ENCODE data around the gene ASGR2. TPM values are rescaled to one million over a fixed set of nuclear protein-coding genes. Genes with fewer than 3 reads are reported as not detected.
A peak's percentile ranks its signal among the peaks of the same experiment; 100 is the strongest.
"Not testable (repeated sequence)": the region's sequence is repeated elsewhere in the genome, so short reads cannot be mapped to it uniquely, and the experiment has no call there.

Gene ASGR2
- total and polyA plus RNA-seq, 2 of the 13 experiments (the other 11 are each of a cell fraction or from before 2014, with no cell fraction given) = 320 to 754 TPM

GRCh38 chr17:7088442-7088841 lies 26.2 kb downstream of the ASGR2 start (continued):
- TF ChIP-seq EP300 (IDR thresholded peaks at IDR 0.05; ENCODE audit: low read depth in 2 of 2, low read length in 2 of 2) (peak in 1 of 2 experiments; percentile 57; a peak in 1 of 4 replicates), EP300 (CRISPR knock-in tag; IDR thresholded peaks at IDR 0.05; ENCODE audit: borderline replicate concordance) (peak; percentile 35; the same call in 1 of the 2 replicates), CREM (IDR thresholded peaks at IDR 0.05) (peak; percentile 44; the same call in 1 of the 2 replicates), ZNF383 (CRISPR knock-in tag; IDR thresholded peaks at IDR 0.05; ENCODE audit: borderline replicate concordance) (0 out of 2 replicates have a peak, but pooled peaks have one; percentile 64), KAT8 (CRISPR knock-in tag; IDR thresholded peaks at IDR 0.05) (0 out of 2 replicates have a peak, but pooled peaks have one; percentile 43), ZNF652 (CRISPR knock-in tag; IDR thresholded peaks at IDR 0.05; ENCODE audit: borderline replicate concordance, low read depth) (peak; percentile 53; the same call in 1 of the 2 replicates), DPF2 (CRISPR knock-in tag; IDR thresholded peaks at IDR 0.05; ENCODE audit: borderline replicate concordance, low read depth) (peak; percentile 81), NR2F6 (IDR thresholded peaks at IDR 0.05) (0 out of 2 replicates have a peak, but pooled peaks have one; percentile 16), NR2F6 (CRISPR knock-in tag; IDR thresholded peaks at IDR 0.05) (peak; percentile 71; the same call in 1 of the 2 replicates), RXRB (CRISPR knock-in tag; IDR thresholded peaks at IDR 0.05; ENCODE audit: borderline replicate concordance) (peak; percentile 48; the same call in 1 of the 2 replicates), TBX2 (CRISPR knock-in tag; IDR thresholded peaks at IDR 0.05; ENCODE audit: borderline replicate concordance) (peak; percentile 61; the same call in 1 of the 2 replicates), SP5 (CRISPR knock-in tag; IDR thresholded peaks at IDR 0.05; ENCODE audit: borderline replicate concordance, low read depth) (peak; percentile 34; the same call in 1 of the 2 replicates), ARNTL (CRISPR knock-in tag; IDR thresholded peaks at IDR 0.05) (peak; percentile 60; the same call in 1 of the 2 replicates), MIER3 (CRISPR knock-in tag; IDR thresholded peaks at IDR 0.05; ENCODE audit: borderline replicate concordance) (0 out of 2 replicates have a peak, but pooled peaks have one; percentile 33), ZNF644 (CRISPR knock-in tag; IDR thresholded peaks at IDR 0.05; ENCODE audit: low read depth) (0 out of 2 replicates have a peak, but pooled peaks have one; percentile 17), ZNF292 (CRISPR knock-in tag; IDR thresholded peaks at IDR 0.05; ENCODE audit: borderline replicate concordance, low read depth) (peak; percentile 62; the same call in 1 of the 2 replicates), TFDP1 (CRISPR knock-in tag; IDR thresholded peaks at IDR 0.05; ENCODE audit: borderline replicate concordance) (0 out of 2 replicates have a peak, but pooled peaks have one; percentile 49), ELF3 (CRISPR knock-in tag; IDR thresholded peaks at IDR 0.05) (peak; percentile 59; the same call in 1 of the 2 replicates)
- TF ChIP-seq CREM (CRISPR knock-in tag; IDR thresholded peaks at IDR 0.05) = not testable (repeated sequence)
- TF ChIP-seq, protein P1, sequence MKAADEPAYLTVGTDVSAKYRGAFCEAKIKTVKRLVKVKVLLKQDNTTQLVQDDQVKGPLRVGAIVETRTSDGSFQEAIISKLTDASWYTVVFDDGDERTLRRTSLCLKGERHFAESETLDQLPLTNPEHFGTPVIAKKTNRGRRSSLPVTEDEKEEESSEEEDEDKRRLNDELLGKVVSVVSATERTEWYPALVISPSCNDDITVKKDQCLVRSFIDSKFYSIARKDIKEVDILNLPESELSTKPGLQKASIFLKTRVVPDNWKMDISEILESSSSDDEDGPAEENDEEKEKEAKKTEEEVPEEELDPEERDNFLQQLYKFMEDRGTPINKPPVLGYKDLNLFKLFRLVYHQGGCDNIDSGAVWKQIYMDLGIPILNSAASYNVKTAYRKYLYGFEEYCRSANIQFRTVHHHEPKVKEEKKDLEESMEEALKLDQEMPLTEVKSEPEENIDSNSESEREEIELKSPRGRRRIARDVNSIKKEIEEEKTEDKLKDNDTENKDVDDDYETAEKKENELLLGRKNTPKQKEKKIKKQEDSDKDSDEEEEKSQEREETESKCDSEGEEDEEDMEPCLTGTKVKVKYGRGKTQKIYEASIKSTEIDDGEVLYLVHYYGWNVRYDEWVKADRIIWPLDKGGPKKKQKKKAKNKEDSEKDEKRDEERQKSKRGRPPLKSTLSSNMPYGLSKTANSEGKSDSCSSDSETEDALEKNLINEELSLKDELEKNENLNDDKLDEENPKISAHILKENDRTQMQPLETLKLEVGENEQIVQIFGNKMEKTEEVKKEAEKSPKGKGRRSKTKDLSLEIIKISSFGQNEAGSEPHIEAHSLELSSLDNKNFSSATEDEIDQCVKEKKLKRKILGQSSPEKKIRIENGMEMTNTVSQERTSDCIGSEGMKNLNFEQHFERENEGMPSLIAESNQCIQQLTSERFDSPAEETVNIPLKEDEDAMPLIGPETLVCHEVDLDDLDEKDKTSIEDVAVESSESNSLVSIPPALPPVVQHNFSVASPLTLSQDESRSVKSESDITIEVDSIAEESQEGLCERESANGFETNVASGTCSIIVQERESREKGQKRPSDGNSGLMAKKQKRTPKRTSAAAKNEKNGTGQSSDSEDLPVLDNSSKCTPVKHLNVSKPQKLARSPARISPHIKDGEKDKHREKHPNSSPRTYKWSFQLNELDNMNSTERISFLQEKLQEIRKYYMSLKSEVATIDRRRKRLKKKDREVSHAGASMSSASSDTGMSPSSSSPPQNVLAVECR (CRISPR knock-in tag; IDR thresholded peaks at IDR 0.05; ENCODE audit: borderline replicate concordance) = peak; percentile 61; the same call in 1 of the 2 replicates
